Measurements from ENCODE around the gene C19orf38. TPM values are rescaled to one million over a fixed set of nuclear protein-coding genes. Genes with fewer than 3 reads are reported as not detected.

Gene C19orf38
- total RNA-seq, 1 experiment from 2014 or later, result not detected

GRCh38 chr19:10815969-10816644 lies 32.1 kb upstream of the C19orf38 start (continued):
- TF ChIP-seq ARID4B (CRISPR knock-in tag; IDR thresholded peaks at IDR 0.05; ENCODE audit: borderline replicate concordance) (no peak), TCF7 (CRISPR knock-in tag; IDR thresholded peaks at IDR 0.05; ENCODE audit: low read depth) (no peak), ELF4 (CRISPR knock-in tag; IDR thresholded peaks at IDR 0.05; ENCODE audit: low read depth) (no peak), ZNF425 (CRISPR knock-in tag; conservative IDR thresholded peaks at IDR 0.05) (no peak), ATF3 (CRISPR knock-in tag; conservative IDR thresholded peaks at IDR 0.05) (no peak), ZNF671 (CRISPR knock-in tag; IDR thresholded peaks at IDR 0.05) (no peak), USF2 (CRISPR knock-in tag; IDR thresholded peaks at IDR 0.05) (no peak), CTCF (IDR thresholded peaks at IDR 0.05) (no peak), FOXJ3 (CRISPR knock-in tag; IDR thresholded peaks at IDR 0.05; ENCODE audit: borderline replicate concordance) (no peak), NR2C2 (CRISPR knock-in tag; IDR thresholded peaks at IDR 0.05) (no peak), AFF4 (CRISPR knock-in tag; IDR thresholded peaks at IDR 0.05; ENCODE audit: borderline replicate concordance) (no peak)

GRCh38 chr19:10816691-10817090 lies 31.5 kb upstream of the C19orf38 start:
- Mint-ChIP-seq H3K27ac (peak overlapping the region; percentile 53; the same call in 1 of the 2 replicates), H3K27me3 (ENCODE audit: low read depth) (no peaks in the 10 kb centered on the region; the same call in 1 of the 2 replicates), H3K4me3 (no peak overlapping the region), H3K4me1 (no peaks in the 10 kb centered on the region), H3K36me3 (peaks cover 27% of the 10 kb centered on the region), H3K9me3 (no peaks in the 10 kb centered on the region)
- ATAC-seq, result no peak
- ChIA-PET CTCF (no interaction called here), POLR2A (no interaction called here)
- DNase-seq (ENCODE audit: low spot score), result no peak
- TF ChIP-seq E2F1 (CRISPR knock-in tag; IDR thresholded peaks at IDR 0.05) (no peak), ZNF396 (CRISPR knock-in tag; IDR thresholded peaks at IDR 0.05; ENCODE audit: borderline replicate concordance) (no peak), MXD4 (CRISPR knock-in tag; IDR thresholded peaks at IDR 0.05; ENCODE audit: borderline replicate concordance) (no peak), KAT7 (CRISPR knock-in tag; IDR thresholded peaks at IDR 0.05; ENCODE audit: borderline replicate concordance) (no peak), NFATC4 (CRISPR knock-in tag; IDR thresholded peaks at IDR 0.05) (no peak), MLX (CRISPR knock-in tag; IDR thresholded peaks at IDR 0.05) (no peak), ZNF671 (CRISPR knock-in tag; IDR thresholded peaks at IDR 0.05) (no peak), ERG (CRISPR knock-in tag; IDR thresholded peaks at IDR 0.05) (no peak)

Data from WTC11 (cell line).